HG02642 (cell line): Measurements from ENCODE around the gene ACADM.
"Not testable (repeated sequence)": the region's sequence is repeated elsewhere in the genome, so short reads cannot be mapped to it uniquely, and the experiment has no call there.

Source experiments
- ATAC-seq: cut with Tn5 transposase; IDR thresholded peaks from one replicate; pipeline ENCODE4 v1.9.1; 2021; ENCODE audit warnings: mild to moderate bottlenecking; ENCODE audit not compliant: unreplicated experiment, poor library complexity

The ACADM gene

DNA sequence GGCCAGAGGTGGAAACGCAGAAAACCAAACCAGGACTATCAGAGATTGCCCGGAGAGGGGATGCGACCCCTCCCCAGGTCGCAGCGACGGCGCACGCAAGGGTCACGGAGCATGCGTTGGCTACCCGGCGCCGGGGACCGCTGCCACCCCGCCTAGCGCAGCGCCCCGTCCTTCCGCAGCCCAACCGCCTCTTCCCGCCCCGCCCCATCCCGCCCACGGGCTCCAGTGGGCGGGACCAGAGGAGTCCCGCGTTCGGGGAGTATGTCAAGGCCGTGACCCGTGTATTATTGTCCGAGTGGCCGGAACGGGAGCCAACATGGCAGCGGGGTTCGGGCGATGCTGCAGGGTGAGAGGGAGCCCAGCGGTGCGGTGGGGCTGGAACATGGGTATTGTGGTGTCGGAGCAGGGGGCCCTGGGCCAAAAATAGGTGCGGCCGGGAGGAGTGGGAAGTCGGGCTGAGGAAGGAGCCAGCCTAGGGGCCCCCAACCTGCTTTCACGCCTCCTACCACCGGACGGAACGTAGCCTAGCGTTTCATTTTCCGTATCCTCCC is at the start of gene ACADM:
TSS of gene ACADM (plus strand) at position 238 of the 551 bp plus-strand sequence. CDS start at position 317, 79 bp downstream.
- ATAC-seq, result peak; percentile 91

DNA sequence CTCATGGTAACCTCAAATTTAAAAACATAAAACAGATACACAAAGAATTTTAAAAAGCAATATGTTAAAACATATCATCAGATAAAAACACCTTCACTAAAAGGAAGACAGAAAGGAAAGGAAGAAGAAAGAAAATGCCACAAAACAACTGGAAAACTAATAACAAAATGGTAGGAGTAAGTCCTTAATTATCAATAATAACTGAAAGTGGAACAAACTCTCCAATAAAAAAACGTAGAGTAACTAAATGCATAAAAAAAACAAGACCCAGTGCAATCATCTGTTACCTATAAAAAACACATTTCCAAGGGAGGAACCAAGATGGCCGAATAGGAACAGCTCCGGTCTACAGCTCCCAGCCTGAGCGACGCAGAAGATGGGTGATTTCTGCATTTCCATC is 47.1 kb upstream of the ACADM start:
- no peak for ATAC-seq

DNA sequence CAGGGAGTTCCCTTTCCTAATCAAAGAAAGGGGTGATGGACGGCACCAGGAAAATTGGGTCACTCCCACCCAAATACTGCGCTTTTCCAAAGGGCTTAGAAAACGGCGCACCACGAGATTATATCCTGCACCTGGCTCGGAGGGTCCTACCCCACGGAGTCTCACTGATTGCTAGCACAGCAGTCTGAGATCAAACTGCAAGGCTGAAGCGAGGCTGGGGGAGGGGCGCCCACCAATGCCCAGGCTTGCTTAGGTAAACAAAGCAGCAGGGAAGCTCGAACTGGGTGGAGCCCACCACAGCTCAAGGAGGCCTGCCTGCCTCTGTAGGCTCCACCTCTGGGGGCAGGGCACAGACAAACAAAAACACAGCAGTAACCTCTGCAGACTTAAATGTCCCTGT is 46.5 kb upstream of the ACADM start:
- ATAC-seq, result not testable (repeated sequence)

DNA sequence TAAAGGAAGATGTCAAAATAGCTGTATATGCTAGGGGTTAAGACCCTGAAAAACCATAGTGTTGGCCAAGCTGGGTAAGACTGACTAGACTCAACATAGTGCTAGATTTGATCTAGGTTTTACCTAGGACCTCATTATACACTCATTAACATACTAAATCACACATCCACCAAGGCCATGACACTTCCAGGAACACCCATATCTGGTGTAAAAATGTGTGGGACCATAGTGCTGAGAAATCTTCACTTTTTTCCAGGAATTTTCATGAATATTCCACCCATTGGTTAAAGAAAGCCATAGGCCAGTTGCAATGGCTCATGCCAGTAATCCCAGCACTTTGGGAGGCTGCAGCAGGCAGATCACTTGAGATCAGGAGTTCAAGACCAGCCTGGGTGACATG is 34.0 kb upstream of the ACADM start:
- no peak for ATAC-seq

DNA sequence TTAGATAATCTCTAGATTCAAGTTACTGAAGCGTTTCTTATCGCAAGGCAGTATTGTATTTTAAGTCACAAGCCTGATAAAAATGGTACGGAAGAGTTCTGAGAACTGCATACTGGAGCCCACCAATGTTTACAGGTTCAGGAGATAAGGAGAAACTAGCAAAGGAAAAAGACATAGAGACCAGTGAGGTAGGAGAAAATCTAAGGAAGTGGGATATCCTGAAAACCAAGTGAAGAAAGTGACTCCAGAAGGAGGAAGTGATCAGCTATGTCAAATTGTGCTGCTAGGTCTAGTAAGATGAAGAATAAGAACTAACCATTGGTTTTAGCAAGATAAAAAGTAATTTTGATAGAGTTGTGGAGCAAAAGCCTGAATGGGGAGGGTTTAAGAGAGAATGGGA is 31.0 kb upstream of the ACADM start:
- ATAC-seq, result no peak

DNA sequence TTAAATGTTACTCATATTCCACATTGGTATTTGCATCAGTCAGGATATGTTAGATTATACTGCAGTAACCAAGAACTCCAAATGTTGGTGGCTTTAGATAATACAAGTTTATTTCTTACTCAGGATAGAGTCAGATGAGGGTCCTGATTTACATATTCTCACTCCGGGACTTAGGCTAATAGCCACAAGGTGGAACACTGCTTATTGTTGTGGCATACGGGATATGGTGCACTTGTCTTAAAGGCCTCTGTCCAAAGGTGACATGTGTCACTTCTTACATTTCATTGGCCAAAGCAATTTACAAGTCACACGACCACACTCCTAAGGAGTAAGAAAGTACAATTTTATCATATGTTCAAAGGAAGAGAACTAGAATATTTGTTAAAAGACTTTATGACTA is 28.5 kb upstream of the ACADM start:
- no peak for ATAC-seq

DNA sequence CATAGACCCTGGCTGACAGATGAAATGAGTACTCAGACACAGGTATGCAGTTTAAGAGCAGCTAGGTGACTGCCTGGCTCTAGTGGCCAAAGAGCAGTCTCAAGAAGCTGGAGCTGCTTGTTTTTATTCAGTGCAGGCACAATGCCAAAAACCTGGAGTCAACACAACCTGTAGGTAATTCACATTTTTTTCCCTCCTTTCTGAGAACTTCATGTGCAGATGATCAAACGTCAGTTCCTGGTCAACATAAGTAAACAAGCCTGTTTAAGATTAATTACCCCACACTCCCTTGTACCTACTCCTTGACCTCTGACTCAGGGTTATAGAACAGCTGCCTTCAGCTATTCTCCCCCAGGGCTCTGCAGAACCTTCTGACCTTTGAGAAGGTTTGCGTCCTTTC is 17.3 kb upstream of the ACADM start:
- ATAC-seq, result no peak

DNA sequence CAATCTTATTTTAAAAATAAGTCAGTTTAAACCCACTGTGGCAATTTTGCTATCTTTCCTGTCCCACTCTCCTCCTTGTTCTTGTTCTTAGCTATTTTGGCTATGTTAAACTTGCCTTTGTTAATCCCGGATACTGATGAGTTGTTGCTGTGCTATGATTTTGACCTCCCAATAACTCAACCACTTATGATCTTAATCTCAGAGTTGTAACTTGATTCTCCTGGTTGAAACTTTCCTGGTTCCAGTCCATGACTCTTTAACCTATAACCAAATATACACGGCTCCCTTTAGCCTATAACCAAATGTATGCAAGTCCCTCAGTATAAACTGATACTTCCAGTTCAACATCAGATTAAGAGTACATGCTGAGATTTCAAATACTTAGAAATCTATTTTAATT is 15.6 kb upstream of the ACADM start:
- ATAC-seq, result no peak

DNA sequence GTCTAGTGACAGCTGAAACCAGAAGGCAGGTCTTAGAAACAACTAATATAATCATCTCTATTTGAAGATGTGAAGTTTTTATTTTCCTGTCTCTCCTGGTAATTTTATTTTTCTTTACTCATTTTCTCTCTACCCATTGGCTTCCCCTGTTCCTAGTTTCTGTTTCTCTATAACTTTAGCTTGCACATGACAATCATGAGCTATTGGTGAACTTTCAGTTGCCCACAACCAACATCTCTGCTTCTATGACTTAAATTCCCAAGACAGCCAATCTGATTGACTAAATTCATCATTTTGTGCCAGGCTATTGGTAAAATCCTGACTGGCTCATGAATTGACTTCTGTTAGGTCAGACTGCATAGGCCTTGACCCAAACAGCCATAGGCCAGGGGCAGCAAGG is 13.7 kb upstream of the ACADM start:
- no peak for ATAC-seq

DNA sequence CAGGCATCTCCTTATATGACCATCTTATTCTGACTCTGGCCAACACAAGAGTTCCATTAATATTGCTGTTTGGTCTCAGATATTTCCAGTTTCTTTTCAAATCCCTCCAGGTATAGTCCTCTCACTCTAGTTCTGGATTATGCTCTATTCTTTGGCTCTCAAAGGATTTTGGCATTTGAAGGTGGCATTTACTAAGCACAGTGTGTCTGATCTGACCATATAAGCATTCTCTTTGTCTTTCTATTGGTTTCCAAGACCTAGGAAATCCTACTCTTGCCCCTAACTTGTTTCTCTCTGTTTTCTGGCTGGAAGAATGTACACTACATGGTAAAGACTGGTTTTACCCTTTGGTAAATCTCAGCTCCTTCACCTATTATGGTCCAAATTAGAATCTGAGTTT is 12.7 kb upstream of the ACADM start:
- no peak for ATAC-seq

DNA sequence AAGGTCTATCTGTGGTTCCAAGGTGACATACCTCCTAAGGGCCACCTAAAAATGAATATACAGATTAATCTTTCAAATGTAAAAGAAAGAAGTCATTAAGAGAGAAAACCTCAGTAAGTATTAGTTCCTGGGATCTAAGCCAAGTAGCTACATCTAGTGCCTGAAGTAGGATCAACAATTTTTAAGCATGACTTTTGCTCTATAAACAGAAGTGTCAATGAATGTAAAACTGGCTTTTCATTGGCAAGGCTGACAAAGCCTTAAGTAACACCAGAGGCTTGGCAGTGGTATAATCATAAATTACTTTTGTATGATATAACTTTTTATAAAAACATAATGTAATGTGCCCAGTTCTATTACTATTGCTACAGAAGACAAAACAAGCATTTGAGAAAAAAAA is 12.2 kb upstream of the ACADM start:
- ATAC-seq, result no peak

DNA sequence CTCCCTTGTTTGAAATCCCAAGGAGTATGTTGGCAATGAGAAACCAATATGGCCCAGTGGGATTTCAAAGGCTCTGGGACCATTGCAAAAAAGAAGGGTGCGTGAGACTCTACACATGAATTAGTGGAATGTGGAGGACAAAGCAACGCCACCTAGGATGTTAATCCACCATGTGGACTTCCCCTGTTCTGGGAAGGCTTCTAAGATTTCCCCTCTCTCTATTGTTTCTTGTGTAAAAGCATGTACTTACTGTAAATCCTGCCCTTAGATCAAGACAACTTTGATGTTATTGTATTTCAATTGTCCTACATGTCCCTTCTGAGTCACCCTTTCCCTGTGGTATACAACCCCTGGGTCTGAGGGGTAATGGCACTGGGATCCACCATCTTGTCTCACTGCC is 4.7 kb upstream of the ACADM start:
- ATAC-seq, result no peak

DNA sequence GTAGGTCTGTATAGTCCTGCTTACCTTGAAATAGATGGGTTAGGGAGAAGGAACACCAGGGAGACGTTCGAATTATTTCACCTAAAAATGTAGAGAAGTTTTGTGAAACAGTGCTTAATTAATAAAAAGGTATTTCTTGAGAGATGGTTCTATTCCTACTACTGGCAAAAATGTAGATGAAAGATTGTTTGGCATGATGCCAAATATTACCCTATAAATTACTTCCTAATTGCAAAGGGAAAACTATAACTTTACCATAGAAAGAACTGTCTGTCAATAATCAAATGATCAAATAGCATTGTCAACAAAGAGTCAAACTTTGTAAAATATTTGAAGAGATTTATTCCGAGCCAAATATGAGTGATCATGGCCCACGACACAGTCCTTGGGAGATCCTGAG is 4.2 kb upstream of the ACADM start:
- no peak for ATAC-seq

DNA sequence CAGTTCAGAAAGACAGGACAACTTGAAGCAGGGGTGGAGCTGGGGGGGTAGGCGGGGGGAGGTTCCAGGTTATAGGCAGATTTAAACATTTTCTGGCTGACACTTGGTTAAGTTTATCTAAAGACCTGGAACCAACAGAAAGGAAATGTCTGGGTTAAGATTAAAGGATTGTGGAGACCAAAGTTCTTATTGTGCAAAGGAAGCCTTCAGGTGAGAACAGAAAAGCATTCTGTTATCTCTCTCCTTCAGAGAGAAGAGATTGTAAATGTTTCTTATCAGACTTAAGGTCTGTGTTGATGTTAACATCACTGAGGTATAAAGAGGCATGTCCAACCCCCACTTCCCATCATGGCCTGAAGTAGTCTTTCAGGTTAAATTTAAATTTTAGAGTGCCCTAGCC is 3.7 kb upstream of the ACADM start:
- no peak for ATAC-seq

DNA sequence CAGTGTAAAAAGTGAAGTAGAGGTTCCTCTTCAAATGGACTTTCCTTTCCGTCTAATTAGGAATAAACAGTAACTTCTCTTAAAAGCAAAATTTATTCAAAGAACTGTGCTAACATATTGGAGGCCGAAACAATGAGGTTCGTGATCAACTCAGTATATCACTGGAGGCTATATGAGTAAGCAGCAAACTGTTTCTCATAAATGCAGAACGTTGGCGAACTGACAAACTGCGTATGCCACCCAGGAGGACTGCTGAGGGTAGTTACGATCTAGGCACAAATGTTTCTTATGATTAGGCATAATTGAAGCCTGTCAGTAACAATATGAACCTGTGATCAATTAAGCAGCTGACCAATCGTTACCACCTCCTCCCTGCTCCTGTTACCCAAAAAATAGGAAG is 2.3 kb upstream of the ACADM start:
- ATAC-seq, result not testable (repeated sequence)

DNA sequence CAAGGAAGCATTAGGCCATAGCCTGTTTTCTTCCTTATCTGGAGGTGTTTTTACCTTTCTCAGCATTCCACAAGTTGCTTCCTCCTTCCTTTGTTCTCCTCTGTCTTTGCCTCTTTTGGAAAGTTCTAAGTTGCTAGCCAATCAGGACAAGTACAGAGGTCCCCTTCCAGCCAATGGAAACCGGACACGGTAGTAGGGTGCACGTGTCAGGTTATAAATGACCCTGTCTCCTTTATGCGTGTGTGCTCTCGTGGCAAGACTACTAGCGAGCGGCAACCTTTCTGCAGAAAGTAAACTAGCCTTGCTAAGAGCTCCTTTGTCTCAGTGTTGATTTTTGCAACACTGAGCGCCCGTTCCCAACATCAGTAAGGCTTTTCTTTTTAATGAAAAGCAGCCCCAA is 1.5 kb upstream of the ACADM start:
- ATAC-seq, result no peak

DNA sequence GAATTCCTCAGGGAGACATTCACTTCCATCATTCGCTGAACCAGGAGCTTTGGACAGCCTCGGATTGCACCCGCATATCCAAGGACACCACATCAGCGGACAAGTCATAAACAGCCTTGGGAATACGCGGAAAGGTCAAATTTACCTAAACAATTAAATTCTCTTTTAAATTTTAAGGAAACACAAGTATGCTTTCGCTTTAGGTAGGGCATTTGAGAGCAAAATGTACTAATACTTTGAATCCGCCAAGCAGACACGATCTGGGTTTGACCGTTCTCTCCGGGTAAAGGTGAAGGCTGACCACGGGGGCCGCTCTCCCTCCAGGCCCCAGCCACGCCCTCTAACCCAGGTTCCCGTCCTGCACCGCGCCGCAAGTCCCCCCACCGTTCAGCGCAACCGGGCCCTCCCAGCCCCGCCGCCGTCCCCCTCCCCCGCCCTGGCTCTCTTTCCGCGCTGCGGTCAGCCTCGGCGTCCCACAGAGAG is 479 bp upstream of the ACADM start:
- ATAC-seq, result peak; percentile 76

DNA sequence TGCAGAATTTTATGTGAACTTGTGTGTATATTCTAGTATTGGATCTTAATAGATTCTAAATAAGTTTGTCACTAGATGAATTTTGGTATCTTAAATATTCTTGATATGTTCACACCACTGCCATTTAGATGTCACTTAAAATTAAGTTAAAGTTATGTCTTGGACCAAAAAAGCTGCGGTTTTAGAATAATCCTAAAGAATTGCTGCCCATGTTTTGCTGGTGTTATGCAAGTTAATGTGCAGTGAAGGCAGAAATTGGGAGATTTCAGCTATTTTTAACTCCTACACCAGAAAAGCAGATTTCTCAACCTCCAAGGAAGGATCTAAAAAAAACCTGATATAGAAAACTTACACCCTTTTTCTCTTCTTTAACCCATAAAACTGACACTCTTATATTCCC is 757 bp downstream of the ACADM start:
- no peak for ATAC-seq

DNA sequence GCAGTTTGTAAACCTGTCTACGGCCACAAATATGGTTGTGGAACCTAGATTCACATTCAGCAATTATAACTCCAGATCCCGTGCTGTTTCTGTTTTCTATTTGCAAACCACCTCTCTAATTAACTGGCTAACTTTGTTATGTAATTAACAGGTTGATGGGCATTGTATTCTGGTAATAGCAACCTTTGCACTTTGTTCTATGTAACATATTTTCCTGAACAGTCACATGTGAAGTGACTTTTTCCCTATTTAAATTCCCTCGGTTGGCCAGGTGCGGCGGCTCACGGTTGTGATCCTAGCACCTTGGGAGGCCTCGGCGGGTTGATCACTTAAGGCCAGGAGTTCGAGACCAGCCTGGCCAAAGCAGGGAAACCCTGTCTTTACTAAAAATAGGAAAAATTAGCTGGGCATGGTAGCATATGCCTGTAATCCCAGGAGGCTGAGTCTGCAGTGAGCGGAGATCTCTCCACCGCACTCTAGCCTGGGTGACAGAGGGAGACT is 1.4 kb downstream of the ACADM start:
- no peak for ATAC-seq

DNA sequence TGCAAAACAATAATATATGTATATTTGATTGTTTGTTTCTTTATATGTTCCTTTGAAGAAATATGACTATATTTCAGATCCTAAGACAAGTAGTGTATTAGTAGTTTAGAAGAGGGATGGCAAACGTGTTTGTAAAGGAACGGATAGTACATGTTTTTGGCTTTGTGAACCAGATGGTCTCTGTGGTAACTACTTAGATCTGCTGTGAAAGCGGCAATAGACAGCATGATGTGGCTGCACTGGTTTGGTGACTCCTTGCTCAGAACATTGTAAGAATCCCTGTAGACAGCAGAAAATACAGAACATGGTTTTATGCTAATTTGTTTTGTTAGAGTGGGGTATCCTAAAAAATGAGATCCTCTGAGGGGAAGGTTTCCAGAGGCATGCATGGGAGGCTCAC is 3.1 kb downstream of the ACADM start:
- ATAC-seq, result no peak

DNA sequence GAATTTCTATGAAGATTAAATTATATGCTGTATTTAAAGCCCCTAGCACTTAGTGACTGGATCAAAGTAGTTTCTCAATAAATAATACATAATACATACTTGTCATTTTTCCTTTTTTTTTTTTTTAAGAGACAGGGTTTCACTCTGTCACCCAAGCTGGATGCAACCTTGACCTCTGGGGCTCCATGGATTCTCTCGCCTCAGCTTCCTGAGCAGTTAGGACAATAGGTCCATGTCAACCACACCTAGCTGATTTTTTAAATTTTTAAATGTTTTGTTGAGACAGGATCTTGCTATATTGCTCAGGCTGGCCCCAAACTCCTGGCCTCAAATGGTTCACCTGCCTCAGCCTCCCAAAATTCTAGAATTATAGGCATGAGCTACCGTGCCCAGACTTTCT is 5.9 kb downstream of the ACADM start:
- ATAC-seq, result no peak

DNA sequence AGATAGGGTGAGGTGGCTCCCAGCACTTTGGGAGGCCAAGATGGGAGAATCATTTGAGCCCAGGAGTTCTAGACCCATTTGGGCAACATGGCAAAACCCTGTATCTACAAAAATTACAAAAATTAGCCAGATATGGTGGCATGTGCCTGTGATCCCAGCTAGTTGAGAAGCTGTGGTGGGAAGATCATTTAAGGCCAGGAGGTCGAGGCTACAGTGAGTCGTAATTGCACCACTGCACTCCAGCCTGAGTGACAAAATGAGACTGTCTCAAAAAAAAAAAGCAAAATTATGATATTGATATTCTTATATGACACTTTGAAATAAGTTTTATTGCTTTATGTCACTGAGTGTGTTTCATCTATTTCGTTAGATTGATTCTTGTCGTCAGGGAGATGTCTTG is 7.4 kb downstream of the ACADM start:
- no peak for ATAC-seq

DNA sequence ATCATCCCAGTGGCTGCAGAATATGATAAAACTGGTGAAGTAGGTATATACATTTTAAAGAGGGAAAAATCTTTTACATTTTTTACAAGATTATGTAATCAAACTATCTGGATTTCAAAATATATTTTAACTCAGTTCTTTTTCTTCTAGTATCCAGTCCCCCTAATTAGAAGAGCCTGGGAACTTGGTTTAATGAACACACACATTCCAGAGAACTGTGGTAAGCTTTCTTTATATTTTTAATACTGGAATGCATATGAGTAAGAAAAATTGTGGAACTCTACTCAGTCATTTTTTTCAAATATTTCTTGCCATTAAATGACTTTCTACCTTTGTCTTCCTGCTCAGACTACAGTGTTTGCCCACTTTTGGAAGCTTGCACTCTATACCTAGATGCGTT is 8.2 kb downstream of the ACADM start:
- no peak for ATAC-seq
